Fibroblast of lung (primary cell): Measurements from ENCODE around the gene PWP2. TPM values are rescaled to one million over a fixed set of nuclear protein-coding genes. Genes with fewer than 3 reads are reported as not detected.
"Not testable (repeated sequence)": the region's sequence is repeated elsewhere in the genome, so short reads cannot be mapped to it uniquely, and the experiment has no call there.

Experiments used
- DNase-seq, 2 donors: peaks; one replicate each; pipeline versions ENCODE4 v3.0.0 to v3.0.0-alpha.2; 2010; ENCODE audit warnings: low read depth in 2 of 2
- H2AFZ ChIP-seq: 2 replicates; pipeline ENCODE4 v1.5.1; 2012; ENCODE audit warnings: low read length, control low read depth, inconsistent platforms
- H3K27ac ChIP-seq: 2 replicates; pipeline ENCODE4 v1.5.1; 2011; ENCODE audit warnings: low read length, control low read depth; ENCODE audit not compliant: insufficient read depth
- H3K27me3 ChIP-seq: 2 replicates; pipeline ENCODE4 v1.5.1; 2011; ENCODE audit warnings: mild to moderate bottlenecking, low read length; ENCODE audit not compliant: control insufficient read depth, insufficient read depth
- H3K36me3 ChIP-seq: 2 replicates; pipeline ENCODE4 v1.5.1; 2011; ENCODE audit warnings: low read length; ENCODE audit not compliant: control insufficient read depth, insufficient read depth
- H3K4me1 ChIP-seq: 2 replicates; pipeline ENCODE4 v1.5.1; 2011; ENCODE audit warnings: low read length; ENCODE audit not compliant: control insufficient read depth, insufficient read depth; ENCODE audit errors: extremely low read depth
- H3K4me2 ChIP-seq: 2 replicates; pipeline ENCODE4 v1.5.1; 2011; ENCODE audit warnings: low read length, control low read depth; ENCODE audit not compliant: insufficient read depth; ENCODE audit errors: extremely low read depth
- H3K4me3 ChIP-seq, 4 experiments: fragments of 200-600 bp in 1 of 4; sonication (generic) in 1 of 4; replicated peaks in 1 of 4; 2 replicates each; pipeline ENCODE4 v1.5.1; 2011 to 2016; ENCODE audit warnings: low read length in 4 of 4, low read depth in 3 of 4, mild to moderate bottlenecking in 3 of 4, control low read depth in 2 of 4, inconsistent platforms in 1 of 4, mixed read lengths in 1 of 4; ENCODE audit not compliant: insufficient read depth in 1 of 4; ENCODE audit errors: control extremely low read depth in 1 of 4
- H3K79me2 ChIP-seq: 2 replicates; pipeline ENCODE4 v1.5.1; 2012; ENCODE audit warnings: mild to moderate bottlenecking, low read length, inconsistent platforms; ENCODE audit not compliant: control insufficient read depth, insufficient read depth
- H3K9ac ChIP-seq: 2 replicates; pipeline ENCODE4 v1.5.1; 2011; ENCODE audit warnings: mild to moderate bottlenecking, low read length, control low read depth; ENCODE audit not compliant: insufficient read depth
- H3K9me3 ChIP-seq: 2 replicates; pipeline ENCODE4 v1.5.1; 2012; ENCODE audit warnings: low read depth, low read length; ENCODE audit not compliant: control insufficient read depth, insufficient read depth
- H4K20me1 ChIP-seq: 2 replicates; pipeline ENCODE4 v1.5.1; 2011; ENCODE audit warnings: low read length; ENCODE audit not compliant: control insufficient read depth, insufficient read depth; ENCODE audit errors: extremely low read depth
- polyA plus RNA-seq, 2 donors: library from polyadenylated mRNA; depleted of rRNA in 1 of 2; stranded (reverse) in 1 of 2; unstranded in 1 of 2; fragments of >200 nt; gene quantifications; 2 replicates each; pipeline ENCODE4 v1.2.1, GENCODE V29; 2011 to 2012; ENCODE audit warnings: missing spikeins in 1 of 2
- total RNA-seq: library from RNA; depleted of rRNA; stranded (reverse); fragments of >200 nt; gene quantifications from 2 replicates; pipeline ENCODE4 v1.2.1, GENCODE V29; 2014

Gene PWP2
- total and polyA plus RNA-seq, 2 donors (not counting 1 experiment from before 2014, with no cell fraction given): 3.8 to 5.1 TPM

GRCh38 chr21:44143380-44143779, 36.2 kb downstream of the PWP2 start:
- H3K4me3 ChIP-seq, H3K9me3 ChIP-seq, H3K27ac ChIP-seq, DNase-seq, H3K4me2 ChIP-seq, H3K9ac ChIP-seq, H3K79me2 ChIP-seq, H4K20me1 ChIP-seq, H3K4me1 ChIP-seq, H3K27me3 ChIP-seq, H2AFZ ChIP-seq, H3K36me3 ChIP-seq: not testable (repeated sequence)

- H3K9me3 ChIP-seq, H3K36me3 ChIP-seq, H3K4me2 ChIP-seq, H3K79me2 ChIP-seq, H3K9ac ChIP-seq, H3K27ac ChIP-seq, DNase-seq, H4K20me1 ChIP-seq, H3K27me3 ChIP-seq, H3K4me3 ChIP-seq, H3K4me1 ChIP-seq, H2AFZ ChIP-seq: not testable (repeated sequence)
Observed at GRCh38 chr21:44143996-44144395, 36.8 kb downstream of the PWP2 start.

GRCh38 chr21:44144784-44145602, 37.8 kb downstream of the PWP2 start:
- not testable (repeated sequence) for H3K4me1 ChIP-seq, H3K27me3 ChIP-seq, H2AFZ ChIP-seq, H3K4me2 ChIP-seq, H3K9ac ChIP-seq, H4K20me1 ChIP-seq, H3K9me3 ChIP-seq, DNase-seq, H3K36me3 ChIP-seq, H3K4me3 ChIP-seq, H3K27ac ChIP-seq, H3K79me2 ChIP-seq

GRCh38 chr21:44145616-44146015, 38.4 kb downstream of the PWP2 start:
- H3K4me3 ChIP-seq, H3K79me2 ChIP-seq, H3K9ac ChIP-seq, H3K9me3 ChIP-seq, H3K27ac ChIP-seq, H3K36me3 ChIP-seq, H3K4me2 ChIP-seq, DNase-seq, H2AFZ ChIP-seq, H3K4me1 ChIP-seq, H4K20me1 ChIP-seq, H3K27me3 ChIP-seq: not testable (repeated sequence)

DNA sequence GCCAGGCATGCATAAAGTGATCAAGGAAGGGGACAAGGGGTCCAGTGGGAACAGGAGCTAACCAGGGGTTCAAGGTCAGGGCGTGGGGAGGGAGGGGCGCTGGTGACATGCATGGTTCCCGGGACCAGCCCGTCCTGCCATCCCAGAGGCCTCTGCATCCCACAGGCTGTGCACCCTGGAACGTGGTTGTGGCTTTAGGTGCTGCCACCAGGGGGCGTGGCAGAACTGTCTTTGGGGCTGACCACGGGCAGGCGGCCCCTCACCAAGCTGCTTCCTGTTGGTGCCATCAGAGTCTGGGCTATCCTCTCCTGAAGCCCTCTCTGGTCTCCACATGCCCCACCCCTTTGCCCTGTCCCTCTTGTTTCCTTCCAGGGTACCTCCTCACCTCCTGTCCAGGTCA, 39.9 kb downstream of the PWP2 start:
- not testable (repeated sequence) for DNase-seq, H2AFZ ChIP-seq, H3K9me3 ChIP-seq, H3K4me2 ChIP-seq, H3K9ac ChIP-seq, H4K20me1 ChIP-seq, H3K27me3 ChIP-seq, H3K4me1 ChIP-seq, H3K4me3 ChIP-seq, H3K36me3 ChIP-seq, H3K27ac ChIP-seq, H3K79me2 ChIP-seq

- not testable (repeated sequence) for H4K20me1 ChIP-seq, H3K9ac ChIP-seq, H3K27ac ChIP-seq, H3K79me2 ChIP-seq, H3K4me3 ChIP-seq, DNase-seq, H3K4me2 ChIP-seq, H3K9me3 ChIP-seq, H2AFZ ChIP-seq, H3K27me3 ChIP-seq, H3K36me3 ChIP-seq, H3K4me1 ChIP-seq
Observed at GRCh38 chr21:44150255-44150654, 43.1 kb downstream of the PWP2 start.
